ENCODE measurements around the gene GSTP1. TPM values are rescaled to one million over a fixed set of nuclear protein-coding genes. Genes with fewer than 3 reads are reported as not detected.

Gene GSTP1
- total RNA-seq, 2 donors from 2014 or later, result 543 to 842 TPM

- intact Hi-C loops (cut with DNase I), result no loop called here
- peaks cover 11% of the 10 kb centered on the region for H3K4me1 ChIP-seq
- DNase-seq, result no peak
- peak overlapping the region; percentile 53 to 97 for H3K9ac ChIP-seq (ENCODE audit: low read depth in 2 of 2, low read length in 2 of 2)
- H3K9me3 ChIP-seq, result no peaks in the 10 kb centered on the region
- H3K36me3 ChIP-seq, result peaks cover 17% of the 10 kb centered on the region
- peak overlapping the region; percentile 52 for H3K27ac ChIP-seq
- H3K4me3 ChIP-seq, result peak overlapping the region; percentile 100
- H3K27me3 ChIP-seq, result no peaks in the 10 kb centered on the region
- TF ChIP-seq, protein P1, sequence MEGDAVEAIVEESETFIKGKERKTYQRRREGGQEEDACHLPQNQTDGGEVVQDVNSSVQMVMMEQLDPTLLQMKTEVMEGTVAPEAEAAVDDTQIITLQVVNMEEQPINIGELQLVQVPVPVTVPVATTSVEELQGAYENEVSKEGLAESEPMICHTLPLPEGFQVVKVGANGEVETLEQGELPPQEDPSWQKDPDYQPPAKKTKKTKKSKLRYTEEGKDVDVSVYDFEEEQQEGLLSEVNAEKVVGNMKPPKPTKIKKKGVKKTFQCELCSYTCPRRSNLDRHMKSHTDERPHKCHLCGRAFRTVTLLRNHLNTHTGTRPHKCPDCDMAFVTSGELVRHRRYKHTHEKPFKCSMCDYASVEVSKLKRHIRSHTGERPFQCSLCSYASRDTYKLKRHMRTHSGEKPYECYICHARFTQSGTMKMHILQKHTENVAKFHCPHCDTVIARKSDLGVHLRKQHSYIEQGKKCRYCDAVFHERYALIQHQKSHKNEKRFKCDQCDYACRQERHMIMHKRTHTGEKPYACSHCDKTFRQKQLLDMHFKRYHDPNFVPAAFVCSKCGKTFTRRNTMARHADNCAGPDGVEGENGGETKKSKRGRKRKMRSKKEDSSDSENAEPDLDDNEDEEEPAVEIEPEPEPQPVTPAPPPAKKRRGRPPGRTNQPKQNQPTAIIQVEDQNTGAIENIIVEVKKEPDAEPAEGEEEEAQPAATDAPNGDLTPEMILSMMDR (IDR thresholded peaks at IDR 0.05), result no peak
Measured at GRCh38 chr11:67606093-67606491, 22.5 kb downstream of the GSTP1 start.

GRCh38 chr11:67606492-67607295 is 23.1 kb downstream of the GSTP1 start, which contains the start of gene NDUFV1:
Gene NDUFV1, plus strand, starts transcription at chr11:67606936. Its CDS starts 69 bp downstream, at chr11:67607005.
- Histone ChIP-seq H3K27ac (peak within 1 kb of the TSS; percentile 52), H3K9ac (ENCODE audit: low read depth in 2 of 2, low read length in 2 of 2) (peak within 1 kb of the TSS; percentile 73 to 97), H3K9me3 (no peaks in the 10 kb centered on the region), H3K4me3 (peak within 1 kb of the TSS; percentile 100), H3K36me3 (peaks cover 17% of the 10 kb centered on the region), H3K4me1 (peaks cover 11% of the 10 kb centered on the region), H3K27me3 (no peaks in the 10 kb centered on the region)
- intact Hi-C loops (cut with DNase I), result no loop called here
- DNase-seq, result peak; percentile 97
- TF ChIP-seq, protein P1 (IDR thresholded peaks at IDR 0.05), result peak; percentile 57

DNA sequence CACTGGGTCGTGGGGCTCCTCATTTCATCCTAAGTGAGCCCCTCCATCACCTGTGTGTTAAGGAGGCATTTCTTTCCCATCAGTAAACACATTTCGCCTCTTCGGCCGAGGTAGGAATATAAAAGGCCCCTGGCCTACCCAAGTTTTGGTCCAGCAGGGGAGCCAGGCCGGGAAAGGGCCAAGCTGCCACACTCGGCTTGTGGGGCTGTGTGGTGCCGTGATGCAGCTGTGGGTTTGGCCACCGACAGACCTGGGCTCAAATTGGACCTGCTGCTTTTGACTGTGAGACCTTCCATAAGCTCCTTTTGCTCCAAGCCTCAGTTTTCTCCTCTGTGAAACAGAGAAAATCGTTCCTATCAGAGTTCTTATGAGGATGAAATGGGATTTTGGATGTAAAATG is 23.9 kb downstream of the GSTP1 start:
- TF ChIP-seq, protein P1 (IDR thresholded peaks at IDR 0.05), result no peak
- peak overlapping the region; percentile 73 to 97 for H3K9ac ChIP-seq (ENCODE audit: low read depth in 2 of 2, low read length in 2 of 2)
- intact Hi-C loops (cut with DNase I), result no loop called here
- peak overlapping the region; percentile 52 for H3K27ac ChIP-seq
- peaks cover 11% of the 10 kb centered on the region for H3K4me1 ChIP-seq
- H3K4me3 ChIP-seq, result peak overlapping the region; percentile 100
- H3K36me3 ChIP-seq, result peaks cover 17% of the 10 kb centered on the region
- no peaks in the 10 kb centered on the region for H3K27me3 ChIP-seq
- H3K9me3 ChIP-seq, result no peaks in the 10 kb centered on the region
- no peak for DNase-seq

- H3K27me3 ChIP-seq, result no peaks in the 10 kb centered on the region
- no peak overlapping the region for H3K27ac ChIP-seq
- intact Hi-C loops (cut with DNase I), result no loop called here
- TF ChIP-seq, protein P1 (IDR thresholded peaks at IDR 0.05), result no peak
- H3K4me3 ChIP-seq, result no peak overlapping the region
- H3K9me3 ChIP-seq, result no peaks in the 10 kb centered on the region
- peaks cover 17% of the 10 kb centered on the region for H3K36me3 ChIP-seq
- peak overlapping the region in 1 of 2 donors; percentile 19 for H3K9ac ChIP-seq (ENCODE audit: low read depth in 2 of 2, low read length in 2 of 2)
- peaks cover 11% of the 10 kb centered on the region for H3K4me1 ChIP-seq
- no peak for DNase-seq
Measured at GRCh38 chr11:67608486-67608885, 24.9 kb downstream of the GSTP1 start.

DNA sequence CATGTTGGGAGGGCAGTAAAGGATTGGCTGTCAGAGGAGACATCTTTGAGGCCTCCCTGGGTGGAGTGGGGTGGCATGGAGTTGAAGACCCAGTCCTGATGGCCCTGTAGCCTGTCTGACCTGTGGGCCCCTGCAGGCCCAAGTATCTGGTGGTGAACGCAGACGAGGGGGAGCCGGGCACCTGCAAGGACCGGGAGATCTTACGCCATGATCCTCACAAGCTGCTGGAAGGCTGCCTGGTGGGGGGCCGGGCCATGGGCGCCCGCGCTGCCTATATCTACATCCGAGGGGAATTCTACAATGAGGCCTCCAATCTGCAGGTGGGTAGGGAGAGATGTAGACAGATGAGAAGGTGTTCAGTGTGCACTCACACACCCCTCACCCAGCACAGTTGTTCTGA is 25.7 kb downstream of the GSTP1 start:
- no peaks in the 10 kb centered on the region for H3K27me3 ChIP-seq
- intact Hi-C loops (cut with DNase I), result no loop called here
- TF ChIP-seq, protein P1 (IDR thresholded peaks at IDR 0.05), result no peak
- H3K27ac ChIP-seq, result no peak overlapping the region
- no peak overlapping the region for H3K4me3 ChIP-seq
- H3K36me3 ChIP-seq, result peaks cover 17% of the 10 kb centered on the region
- peaks cover 11% of the 10 kb centered on the region for H3K4me1 ChIP-seq
- H3K9me3 ChIP-seq, result no peaks in the 10 kb centered on the region
- H3K9ac ChIP-seq (ENCODE audit: low read depth in 2 of 2, low read length in 2 of 2), result no peak overlapping the region
- DNase-seq, result no peak

Measured in colonic mucosa (tissue), 4 donors.